ENCODE data around the gene XPC.
"Not testable (repeated sequence)": the region's sequence is repeated elsewhere in the genome, so short reads cannot be mapped to it uniquely, and the experiment has no call there.

The XPC gene

DNA sequence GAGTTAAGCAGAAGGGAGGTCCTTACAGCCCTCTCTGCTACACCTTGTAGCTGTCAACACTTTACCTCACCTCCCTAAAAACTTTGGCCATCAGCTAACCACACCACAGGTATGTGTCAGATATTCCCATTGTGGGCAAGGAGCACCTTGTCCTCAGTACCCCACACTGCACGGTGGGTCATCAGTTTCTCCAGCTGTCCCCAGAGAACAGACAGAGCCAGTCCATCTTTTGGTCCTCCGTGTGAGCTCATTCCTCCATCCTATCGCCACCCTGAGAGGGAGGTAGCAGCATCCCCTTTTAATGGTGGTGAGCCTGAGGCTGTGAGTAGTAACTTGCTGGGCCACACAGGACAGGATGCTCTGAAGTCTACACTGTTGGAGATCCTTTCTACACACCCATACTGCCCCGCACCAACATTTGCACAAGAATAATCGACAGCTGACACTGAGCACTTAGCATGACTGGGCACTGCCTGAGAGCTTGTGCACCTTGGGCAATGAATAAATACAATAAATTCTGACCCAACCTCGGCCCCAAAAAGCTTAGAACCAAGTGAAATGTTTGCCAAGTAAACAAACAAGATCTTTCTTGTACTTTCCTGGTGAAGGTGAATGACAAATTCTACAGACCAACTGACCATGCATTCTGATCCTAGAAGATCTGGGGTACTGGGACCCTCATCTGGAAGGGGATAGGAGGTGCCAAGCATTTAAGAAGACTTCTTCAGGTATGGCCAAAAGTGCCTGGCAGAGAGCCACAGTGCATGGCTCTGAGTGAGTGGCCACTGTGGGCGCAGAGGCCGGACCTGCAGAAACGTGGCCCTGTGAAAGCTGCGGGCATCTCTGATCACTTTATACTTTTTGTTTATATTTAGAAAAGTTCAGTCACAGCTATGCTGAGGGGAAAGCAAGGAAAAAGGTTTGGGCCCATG lies 60.7 kb downstream of the XPC start:
- no peak for DNase-seq

DNA sequence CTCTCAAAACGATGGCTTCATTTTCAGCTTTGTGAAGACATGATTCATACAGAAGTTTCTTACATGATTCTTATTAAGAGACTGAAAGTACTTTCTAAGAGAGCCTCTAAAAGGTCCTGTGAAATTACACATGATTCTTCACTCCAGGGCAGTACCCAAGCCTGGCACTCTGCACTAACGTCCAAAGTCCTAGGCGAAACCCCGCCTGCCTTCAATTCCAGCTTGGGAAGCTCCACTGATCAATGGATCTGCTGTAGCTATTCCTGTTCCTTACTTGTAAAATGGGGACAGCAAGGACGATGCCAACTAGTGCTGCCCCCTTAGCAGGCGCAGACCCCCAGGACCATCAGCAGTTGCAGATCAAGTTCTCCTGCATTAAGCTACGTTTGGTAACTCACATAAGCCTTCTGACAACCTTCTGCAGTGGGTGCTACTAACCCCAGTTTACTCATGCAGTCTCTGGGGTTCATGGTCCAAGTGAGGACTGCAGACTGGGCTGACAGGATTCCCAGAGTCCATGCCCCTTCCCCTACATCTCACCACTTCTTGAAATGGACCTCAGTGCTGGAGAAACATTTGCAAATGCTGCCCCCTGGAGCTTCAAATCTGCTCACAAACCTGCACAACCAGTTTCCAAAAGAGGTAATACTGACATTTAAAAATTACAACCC lies 64.3 kb downstream of the XPC start:
- no peak for DNase-seq

DNA sequence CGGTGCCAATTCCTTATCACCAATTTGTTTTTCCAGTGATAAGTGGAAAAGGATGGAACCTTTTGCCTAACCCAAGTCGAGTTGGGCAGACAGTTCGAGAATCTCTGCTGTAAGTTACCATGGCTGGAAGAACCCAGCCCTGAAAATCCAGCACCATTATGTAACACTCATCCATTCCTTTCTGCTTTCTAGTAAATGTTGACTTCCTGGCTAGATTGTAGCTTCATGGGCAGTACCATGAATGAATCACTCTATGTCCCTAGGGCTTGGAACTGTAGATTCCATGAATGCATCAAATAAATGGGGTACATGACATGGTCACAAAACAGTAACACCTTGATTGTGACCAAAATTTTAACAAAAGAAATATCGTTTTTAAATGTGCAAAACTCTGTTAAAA lies 67.7 kb downstream of the XPC start:
- DNase-seq: no peak

DNA sequence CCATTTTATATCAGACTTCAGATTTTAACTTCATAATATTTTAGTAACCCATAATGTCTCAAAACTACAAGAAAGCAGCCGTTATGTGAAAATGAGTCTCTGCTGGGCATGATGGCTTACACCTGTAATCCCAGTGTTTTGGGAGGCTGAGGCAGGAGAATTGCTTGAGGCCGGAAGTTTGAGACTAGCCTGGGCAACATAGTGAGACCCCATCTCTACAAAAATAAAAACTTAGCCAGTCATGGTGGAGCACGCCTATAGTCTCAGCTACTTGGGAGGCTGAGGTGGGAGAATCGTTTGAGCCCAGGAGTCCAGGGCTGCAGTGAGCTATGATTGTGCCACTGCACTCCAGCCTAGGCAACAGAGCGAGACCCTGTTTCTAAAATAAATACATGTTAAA lies 68.6 kb downstream of the XPC start:
- DNase-seq: not testable (repeated sequence)

DNA sequence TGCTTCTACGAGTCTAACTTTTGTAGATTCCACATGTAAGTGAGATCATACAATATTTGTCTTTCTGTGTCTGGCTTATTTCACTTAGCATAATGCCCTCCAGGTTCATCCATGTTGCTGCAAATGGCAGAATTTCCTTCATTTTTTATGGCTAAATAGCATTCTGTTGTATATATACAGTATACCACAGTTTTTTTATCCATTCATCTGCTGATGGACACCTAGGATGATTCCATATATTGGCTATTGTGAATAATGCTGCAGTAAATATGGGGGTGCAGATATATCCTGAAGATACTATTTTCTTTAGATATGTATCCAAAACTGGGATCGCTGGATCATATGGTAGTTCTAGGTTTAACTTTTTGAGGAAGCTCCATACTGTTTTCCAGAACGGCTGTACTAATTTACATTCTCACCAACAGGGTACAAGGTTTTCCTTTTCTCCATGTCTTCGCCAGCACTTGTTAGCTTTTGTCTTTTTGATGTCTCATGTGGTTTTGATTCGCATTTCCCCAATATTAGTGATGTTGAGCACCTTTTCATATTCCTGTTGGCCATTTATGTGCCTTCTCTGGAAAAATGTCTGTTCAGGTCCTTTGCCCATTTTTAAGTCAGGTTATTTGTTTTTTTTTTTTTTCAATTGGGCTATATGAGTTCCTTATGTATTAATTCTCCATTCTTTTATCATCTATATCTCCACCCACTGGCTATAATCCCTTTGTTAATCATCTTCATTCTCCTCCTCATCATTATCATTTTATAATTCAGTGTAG lies 80.6 kb downstream of the XPC start:
- no peak for DNase-seq

DNA sequence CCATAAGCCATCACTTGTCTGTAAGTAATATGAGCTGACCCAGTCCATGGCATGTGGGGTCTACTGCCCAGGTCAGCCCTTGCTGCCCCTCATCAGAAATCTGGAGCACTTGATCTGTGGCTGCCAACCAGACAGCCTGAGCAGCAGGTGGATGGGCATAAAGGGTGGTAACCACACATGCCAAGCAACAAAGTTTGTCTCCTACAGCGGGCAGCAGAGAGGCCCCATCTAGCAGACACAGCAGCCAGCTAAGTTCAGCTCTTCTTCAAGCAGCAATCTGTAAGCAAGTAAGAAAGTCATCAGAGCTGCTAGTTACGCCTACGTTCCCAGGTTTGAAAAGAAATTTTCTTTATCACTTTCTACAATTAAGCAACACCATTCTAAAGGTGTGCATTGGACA lies 81.7 kb downstream of the XPC start:
- no peak for DNase-seq

Measured in CD4-positive, alpha-beta T cell treated with Interleukin-4 for 4 hours (primary cell).